Activated CD8-positive, alpha-beta memory T cell treated with anti-CD3 and anti-CD28 coated beads for 1 hour (primary cell): ENCODE data around the gene PRAC1.
A peak's percentile ranks its signal among the peaks of the same experiment; 100 is the strongest.

Experiments
- DNase-seq, 2 donors: peaks; one replicate each; pipeline ENCODE4 v3.0.0-alpha.2; 2020; ENCODE audit warnings: low read depth in 1 of 2; ENCODE audit errors: extremely low read depth in 1 of 2

Gene PRAC1

DNA sequence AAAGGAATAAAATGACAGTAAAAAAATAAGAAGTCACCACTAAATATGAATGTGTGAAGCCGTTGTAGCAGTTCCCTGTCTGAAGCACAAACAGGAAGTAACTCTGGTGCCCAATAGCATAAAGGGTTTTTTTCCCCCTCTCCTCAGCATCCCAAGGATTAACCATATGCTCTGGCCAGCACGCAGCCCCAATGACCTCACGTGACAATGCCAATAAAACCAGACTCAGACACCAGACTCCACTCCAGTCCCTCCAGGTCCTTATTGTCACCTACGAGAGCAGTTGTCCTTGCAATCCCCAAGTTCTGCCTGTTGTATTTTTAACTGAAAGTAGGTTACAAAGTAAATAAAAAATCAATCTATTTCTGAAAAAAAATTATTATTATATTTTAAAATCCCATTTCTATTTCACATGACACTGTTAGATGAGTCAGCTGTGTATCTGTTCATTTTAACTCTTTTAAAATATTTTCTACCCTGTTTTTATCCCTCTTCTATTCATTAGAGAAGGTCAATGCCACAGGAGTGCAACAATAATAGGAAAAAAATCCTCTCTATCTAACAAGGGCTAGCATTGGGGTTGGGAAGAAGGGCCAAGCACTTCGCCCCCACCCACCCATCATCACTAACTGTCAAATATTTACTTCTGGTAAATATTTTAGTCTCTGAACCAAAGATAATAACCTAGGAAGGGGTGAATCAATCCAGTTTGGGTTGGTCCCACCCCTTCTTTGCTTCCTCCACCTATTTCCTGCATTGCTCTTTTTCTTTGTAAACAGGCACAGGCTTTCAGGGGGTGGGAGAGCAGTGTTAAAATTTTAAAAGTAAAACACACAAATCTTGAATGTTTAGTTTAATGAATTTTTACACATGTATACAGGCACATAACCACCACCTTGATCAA lies 6.6 kb downstream of the PRAC1 start:
- DNase-seq: no peak

DNA sequence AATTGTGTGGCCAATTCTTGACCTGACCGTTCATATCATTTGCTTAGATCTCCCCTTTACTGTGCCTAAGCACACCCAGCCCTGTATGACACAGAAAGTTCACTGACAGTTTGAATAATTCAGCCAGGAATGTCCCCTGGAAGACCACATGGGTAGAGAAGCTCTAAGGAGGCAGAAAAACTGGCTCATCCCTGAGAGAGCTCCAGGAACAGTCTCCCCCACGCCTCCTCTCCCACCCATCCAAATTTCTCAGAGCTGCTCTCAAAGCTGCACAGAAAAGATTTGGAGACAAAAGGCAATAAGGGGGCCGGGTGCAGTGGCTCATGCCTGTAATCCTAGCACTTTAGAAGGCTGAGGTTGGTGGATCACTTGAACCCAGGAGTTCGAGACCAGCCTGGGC lies 11.2 kb downstream of the PRAC1 start:
- no peak for DNase-seq

DNA sequence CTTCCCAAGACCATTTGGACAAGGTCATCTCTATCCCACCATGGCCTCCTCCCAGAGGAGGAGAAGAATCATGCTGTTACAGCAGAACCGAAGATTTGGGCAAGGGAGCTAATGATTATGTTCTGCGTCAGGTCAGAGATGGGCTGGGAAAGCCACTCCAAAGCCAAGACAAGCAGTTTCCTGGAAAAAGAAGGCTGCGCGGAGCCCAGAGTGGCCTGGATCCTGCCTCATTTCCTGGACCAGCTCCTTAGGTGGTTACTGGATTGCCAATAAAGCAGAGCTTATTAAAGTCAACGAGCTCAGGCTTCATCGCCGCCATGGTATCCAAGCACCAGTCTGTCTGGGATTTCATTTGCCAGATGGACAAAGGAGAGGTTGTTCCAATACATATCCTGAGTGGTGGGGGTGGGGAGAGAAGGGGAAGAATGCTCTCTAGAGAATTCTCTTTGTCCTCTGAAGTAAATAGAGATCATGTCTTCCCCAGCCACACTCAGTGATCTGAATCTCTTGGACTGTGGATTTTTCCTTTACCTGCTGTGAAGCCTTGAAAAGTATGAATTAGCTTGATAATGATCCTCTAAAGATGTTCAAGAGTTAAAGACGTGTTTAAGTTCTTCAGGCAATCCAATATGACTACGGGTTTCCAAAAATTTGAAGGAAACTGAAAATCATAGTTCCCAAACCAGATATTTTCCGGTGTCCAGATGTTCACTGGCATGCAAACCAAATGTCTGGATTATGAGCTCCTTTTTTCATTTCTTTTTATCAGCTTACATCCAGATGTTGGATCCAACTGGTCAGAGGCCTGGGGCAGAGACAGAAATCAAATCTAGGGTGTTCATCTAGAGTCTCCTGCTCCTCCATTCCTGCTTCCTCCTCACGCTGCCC lies 17.7 kb downstream of the PRAC1 start:
- no peak for DNase-seq

DNA sequence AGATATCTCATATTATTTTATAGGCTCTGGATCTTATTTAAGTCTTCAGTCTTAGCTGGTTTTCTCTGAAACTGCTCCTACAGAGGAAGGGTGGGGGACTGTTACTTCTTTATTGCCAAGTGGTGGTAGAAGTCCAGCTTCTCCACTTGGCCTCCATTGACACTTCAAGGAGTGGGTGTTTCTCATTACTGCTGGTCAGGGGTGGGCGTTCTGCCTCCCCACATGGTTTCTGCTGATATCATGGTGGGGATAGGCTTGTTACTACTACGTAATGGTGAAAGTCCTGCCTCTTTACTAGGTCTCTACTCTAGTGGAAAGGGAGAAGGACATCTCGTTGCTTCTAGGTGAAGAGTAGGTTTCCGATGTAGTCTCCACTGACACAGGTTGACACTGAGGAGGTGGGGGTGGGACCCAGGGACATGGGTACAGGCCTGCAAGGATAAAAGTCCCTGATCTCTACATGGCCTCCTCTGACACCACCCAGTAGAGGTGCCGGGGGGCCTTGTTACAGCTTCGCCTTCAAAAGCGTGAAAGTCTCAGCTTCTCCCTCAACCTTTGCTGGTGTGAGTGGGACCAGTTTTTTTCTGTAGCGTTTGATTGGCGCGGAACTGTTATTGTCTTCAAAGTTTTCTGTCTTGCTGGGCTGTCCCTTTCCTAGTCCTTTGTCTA lies 20.3 kb downstream of the PRAC1 start:
- no peak for DNase-seq

DNA sequence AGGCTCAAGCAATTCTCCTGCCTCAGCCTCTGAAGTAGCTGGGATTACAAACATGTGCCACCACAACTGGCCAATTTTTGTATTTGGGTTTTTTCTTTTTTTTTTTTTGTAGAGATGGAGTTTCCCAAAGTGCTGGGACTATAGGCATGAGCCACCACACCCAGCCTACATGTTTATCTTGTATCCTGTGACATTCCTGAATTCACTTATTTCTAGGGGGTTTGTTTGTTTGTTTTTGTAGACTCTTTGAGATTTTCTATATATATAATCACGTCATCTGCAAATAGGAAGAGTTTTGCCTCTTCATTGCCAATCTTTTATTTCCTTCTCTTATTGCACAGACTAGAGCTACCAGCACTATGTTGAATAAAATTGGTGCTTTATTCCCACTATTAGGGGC lies 29.1 kb downstream of the PRAC1 start:
- DNase-seq: no peak

DNA sequence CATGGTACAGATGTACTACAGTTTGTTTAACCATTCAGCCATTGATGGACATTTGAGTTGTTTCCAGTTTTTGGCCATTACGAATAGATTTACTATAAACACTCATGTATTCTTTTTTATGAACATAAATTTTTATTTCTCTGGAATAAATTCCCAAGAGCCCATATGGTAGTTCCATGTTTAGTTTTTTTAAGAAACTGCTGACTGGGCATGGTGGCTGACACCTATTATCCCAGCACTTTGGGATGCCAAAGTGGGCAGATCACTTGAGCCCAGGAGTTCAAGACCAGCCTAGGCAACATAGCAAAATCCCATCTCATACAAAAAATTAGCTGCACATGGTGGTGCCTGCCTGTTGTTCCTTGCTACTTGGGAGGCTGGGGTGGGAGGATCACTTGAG lies 30.3 kb downstream of the PRAC1 start:
- no peak for DNase-seq

DNA sequence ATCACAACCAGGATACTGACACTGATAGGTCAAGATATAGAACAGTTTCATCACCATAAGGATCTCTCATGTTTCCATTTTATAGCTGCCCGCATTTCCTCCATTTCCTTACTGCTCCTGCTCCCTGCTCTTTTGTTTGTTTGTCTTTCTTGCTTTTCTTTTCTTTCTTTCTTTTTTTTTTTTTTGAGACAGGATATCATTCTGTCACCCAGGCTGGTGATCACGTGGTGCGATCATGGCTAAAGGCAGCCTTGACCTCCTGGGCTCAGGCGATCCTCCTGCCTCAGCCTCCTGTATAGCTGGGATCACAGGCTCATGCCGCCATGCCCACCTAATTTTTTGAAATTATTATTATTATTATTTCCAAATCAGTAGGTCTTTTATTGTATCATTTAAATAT lies 31.7 kb downstream of the PRAC1 start:
- no peak for DNase-seq

DNA sequence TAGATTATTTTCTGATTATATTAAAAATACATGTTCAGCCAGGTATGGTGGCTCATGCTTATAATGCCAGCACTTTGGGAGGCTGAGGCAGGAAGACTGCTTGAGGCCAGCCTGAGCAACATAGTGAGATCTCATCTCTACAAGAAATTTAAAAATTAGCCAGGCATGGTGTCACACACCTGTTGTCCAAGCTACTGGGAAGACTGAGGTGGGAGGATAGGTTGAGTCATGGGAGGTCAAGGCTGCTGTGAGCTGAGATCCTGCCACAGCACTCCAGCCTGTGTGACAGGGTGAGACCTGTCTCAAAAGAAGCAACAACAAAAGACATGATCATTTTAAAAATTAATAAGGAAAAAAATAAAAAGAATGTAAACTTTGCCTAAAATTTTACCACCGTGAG lies 40.7 kb downstream of the PRAC1 start:
- no peak for DNase-seq

DNA sequence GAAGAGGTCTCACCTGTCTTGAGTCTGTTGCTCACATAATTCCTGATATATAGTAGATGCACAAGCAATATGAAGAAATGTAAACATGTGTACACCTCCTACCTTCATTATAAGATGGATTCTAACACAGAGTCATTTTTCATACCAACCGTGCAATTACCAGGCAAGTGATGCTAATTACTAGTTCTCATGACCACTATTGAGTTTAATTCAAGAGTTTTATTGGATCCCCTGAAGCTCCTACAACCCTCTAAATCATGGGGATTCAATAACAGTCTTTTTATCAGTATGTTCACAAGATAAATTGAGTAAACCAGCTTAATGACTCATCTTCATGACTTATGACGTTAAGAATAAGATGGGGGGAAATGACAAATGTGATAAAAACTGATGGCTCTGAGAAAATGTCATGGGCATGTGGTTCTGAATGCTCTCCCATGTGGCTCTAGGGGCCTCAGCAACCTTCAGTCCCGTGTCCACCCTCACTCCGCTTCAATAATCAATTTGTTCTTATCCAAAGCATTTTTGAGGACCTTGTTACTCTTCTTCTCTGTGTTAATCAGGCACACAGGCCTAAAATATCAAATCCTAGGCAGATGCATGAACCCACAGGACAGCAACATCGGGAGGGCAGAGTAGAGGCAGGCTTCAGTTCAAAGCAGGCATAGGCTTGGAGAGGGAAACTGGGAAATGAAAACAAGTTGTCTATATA lies 42.8 kb downstream of the PRAC1 start:
- no peak for DNase-seq

DNA sequence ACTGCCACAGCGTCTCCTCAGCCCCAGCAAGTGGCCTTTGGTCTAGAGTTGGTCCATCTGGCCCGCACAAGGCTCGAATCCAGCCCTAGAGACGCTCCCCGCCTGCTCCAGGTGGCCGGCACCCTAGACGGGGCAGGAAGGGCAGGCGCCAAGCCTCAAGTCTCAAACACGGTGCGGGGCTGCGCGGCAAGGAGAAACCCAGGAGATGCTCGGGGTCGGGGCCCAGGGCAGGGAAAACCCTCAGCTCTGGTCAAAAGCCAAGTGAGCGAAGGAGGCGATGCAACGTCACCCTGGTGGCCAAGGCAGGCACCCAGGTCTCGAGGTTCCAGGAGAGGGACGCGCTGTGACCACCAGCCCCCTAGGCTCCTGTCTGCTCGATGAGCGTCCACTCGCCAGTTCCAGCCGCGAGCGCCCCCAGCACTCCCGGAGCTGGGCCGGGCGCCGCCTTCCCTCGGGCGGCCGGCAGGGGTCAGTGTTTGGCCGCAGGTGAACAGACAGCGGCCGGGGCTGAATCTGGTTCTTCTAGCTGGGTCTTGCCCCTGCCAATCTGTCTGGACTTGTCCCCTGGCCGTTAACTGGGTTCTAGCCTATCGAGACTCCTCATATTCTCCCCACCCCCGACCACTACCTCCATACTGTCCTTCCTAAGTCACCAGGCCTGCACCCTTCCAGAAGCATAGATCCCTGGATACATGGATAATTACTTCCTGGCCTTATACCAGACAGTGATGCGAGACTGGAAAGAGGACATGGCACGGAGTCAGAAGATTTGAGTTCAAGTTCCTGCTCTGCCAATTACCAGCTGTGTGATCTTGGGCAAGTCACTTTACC lies 44.0 kb downstream of the PRAC1 start:
- peak; percentile 26 to 62 for DNase-seq

DNA sequence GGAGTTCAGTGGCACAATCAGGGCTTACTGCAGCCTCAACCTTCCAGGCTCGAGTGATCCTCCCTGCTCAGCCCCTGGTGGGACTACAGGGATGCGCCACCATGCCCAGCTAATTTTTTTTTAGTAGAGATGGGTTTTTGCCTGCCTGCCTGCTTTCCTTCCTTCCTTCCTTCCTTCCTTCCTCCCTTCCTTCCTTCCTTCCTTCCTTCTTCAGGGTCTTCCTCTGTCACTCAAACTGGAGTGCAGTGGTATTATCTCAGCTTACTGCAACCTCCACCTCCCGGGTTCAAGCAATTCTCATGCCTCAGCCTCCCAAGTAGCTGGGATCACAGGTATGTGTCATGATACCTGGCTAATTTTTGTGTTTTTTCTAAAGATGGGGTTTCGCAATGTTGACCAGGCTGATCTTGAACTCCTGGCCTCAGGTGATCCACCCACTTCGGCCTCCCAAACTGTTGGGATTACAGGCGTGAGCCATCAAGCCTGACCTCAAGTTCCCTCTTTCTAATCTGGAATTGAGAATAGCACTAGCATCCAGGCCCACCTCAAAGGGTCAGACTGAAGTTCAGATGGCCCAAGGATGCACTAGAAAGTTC lies 45.3 kb downstream of the PRAC1 start:
- no peak for DNase-seq

DNA sequence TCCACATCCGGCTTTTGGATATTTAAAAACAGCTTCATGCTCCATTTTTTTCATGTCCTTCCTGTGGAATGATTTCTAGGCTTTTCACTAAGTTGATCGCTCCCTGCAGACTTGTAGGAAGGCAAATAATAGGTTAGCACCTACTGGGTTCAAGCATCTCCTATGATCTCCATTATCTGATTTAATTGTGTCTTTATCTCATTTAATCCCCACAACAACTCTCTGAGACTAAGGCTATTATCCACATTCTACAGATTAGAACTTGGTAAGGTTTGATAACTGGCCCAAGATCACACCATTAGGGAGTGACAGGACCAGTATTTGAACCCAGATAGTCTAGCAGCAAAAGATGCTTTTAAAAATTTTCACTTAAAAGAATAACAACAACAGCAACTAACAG lies 50.0 kb downstream of the PRAC1 start:
- no peak for DNase-seq
